ENCODE measurements around the gene ACVR1C. TPM values are rescaled to one million over a fixed set of nuclear protein-coding genes. Genes with fewer than 3 reads are reported as not detected.

Gene ACVR1C
- total RNA-seq, 1 donor from 2014 or later: 0.10 TPM

DNA sequence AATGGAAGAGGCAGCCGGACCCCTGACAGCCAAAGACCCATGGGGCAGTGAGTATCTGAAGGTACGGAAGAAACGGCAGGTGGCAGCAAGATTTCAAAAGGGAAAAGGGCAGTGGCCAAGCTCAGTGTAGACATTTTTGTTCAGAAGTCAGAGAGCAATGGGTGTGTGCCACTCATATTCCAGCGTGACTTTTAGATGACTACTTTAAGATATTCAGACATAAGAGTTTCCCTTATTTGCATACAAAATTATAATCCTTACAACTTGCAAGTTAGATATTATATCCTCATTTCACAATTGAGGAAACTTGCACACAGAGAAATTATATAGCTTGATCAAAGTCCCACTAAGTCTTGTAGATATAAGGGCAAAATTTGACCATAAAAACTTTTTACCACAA, 124.0 kb downstream of the ACVR1C start:
- no peak for DNase-seq (ENCODE audit: low spot score)
- TF ChIP-seq, protein P1, sequence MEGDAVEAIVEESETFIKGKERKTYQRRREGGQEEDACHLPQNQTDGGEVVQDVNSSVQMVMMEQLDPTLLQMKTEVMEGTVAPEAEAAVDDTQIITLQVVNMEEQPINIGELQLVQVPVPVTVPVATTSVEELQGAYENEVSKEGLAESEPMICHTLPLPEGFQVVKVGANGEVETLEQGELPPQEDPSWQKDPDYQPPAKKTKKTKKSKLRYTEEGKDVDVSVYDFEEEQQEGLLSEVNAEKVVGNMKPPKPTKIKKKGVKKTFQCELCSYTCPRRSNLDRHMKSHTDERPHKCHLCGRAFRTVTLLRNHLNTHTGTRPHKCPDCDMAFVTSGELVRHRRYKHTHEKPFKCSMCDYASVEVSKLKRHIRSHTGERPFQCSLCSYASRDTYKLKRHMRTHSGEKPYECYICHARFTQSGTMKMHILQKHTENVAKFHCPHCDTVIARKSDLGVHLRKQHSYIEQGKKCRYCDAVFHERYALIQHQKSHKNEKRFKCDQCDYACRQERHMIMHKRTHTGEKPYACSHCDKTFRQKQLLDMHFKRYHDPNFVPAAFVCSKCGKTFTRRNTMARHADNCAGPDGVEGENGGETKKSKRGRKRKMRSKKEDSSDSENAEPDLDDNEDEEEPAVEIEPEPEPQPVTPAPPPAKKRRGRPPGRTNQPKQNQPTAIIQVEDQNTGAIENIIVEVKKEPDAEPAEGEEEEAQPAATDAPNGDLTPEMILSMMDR (IDR thresholded peaks at IDR 0.05; ENCODE audit: unreplicated experiment): no peak
- Mint-ChIP-seq H3K4me3 (ENCODE audit: unreplicated experiment) (no peak overlapping the region), H3K27me3 (ENCODE audit: unreplicated experiment) (no peaks in the 10 kb centered on the region), H3K27ac (ENCODE audit: unreplicated experiment) (no peak overlapping the region), H3K4me1 (ENCODE audit: unreplicated experiment) (peaks cover 5% of the 10 kb centered on the region), H3K36me3 (ENCODE audit: low read depth, unreplicated experiment) (no peaks in the 10 kb centered on the region), H3K9me3 (ENCODE audit: unreplicated experiment) (no peaks in the 10 kb centered on the region)

DNA sequence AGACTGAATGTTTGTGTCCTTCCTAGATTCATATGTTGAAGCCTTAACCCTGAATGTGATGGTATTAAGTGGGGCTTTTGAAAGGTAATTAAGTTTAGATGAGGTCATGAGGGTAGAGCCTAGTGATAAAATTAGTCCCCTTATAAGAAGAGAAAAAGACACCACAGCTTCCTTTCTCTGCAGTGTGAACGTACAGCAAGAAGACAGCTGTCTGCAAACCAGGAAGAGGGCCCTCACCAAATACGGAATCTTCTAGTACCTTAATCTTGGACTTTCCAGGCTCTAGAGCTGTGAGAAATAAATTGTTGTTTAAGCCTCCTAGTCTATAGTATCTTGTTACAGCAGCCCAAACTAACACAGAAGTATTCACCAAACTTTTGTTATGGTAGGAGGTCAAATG, 127.6 kb downstream of the ACVR1C start:
- Mint-ChIP-seq H3K27me3 (ENCODE audit: unreplicated experiment) (peaks cover 1% of the 10 kb centered on the region), H3K4me3 (ENCODE audit: unreplicated experiment) (no peak overlapping the region), H3K27ac (ENCODE audit: unreplicated experiment) (no peak overlapping the region), H3K4me1 (ENCODE audit: unreplicated experiment) (no peaks in the 10 kb centered on the region), H3K36me3 (ENCODE audit: low read depth, unreplicated experiment) (no peaks in the 10 kb centered on the region), H3K9me3 (ENCODE audit: unreplicated experiment) (no peaks in the 10 kb centered on the region)
- no peak for DNase-seq (ENCODE audit: low spot score)
- TF ChIP-seq, protein P1 (IDR thresholded peaks at IDR 0.05; ENCODE audit: unreplicated experiment): no peak

DNA sequence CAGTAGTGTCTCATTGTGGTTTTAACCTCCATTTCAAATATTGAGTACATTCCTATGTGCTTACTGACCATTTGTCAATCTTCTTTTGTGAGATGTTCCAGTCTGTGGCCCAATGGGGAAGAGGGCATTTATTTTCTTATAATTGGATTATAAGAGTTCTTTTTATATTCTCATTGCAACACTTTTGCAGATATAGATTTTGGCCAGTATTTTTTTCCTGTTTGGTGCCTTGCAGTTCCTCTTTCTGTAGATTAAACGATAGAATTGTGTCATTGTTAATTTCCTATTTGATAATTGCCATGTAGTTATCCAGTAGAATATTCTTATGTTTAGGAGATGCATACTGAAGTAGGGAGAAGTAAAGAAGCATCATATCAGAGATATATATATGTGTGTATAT, 128.3 kb downstream of the ACVR1C start:
- Mint-ChIP-seq H3K36me3 (ENCODE audit: low read depth, unreplicated experiment) (no peaks in the 10 kb centered on the region), H3K9me3 (ENCODE audit: unreplicated experiment) (no peaks in the 10 kb centered on the region), H3K27ac (ENCODE audit: unreplicated experiment) (no peak overlapping the region), H3K4me3 (ENCODE audit: unreplicated experiment) (no peak overlapping the region), H3K4me1 (ENCODE audit: unreplicated experiment) (no peaks in the 10 kb centered on the region), H3K27me3 (ENCODE audit: unreplicated experiment) (peaks cover 1% of the 10 kb centered on the region)
- DNase-seq (ENCODE audit: low spot score): no peak
- TF ChIP-seq, protein P1 (IDR thresholded peaks at IDR 0.05; ENCODE audit: unreplicated experiment): no peak

DNA sequence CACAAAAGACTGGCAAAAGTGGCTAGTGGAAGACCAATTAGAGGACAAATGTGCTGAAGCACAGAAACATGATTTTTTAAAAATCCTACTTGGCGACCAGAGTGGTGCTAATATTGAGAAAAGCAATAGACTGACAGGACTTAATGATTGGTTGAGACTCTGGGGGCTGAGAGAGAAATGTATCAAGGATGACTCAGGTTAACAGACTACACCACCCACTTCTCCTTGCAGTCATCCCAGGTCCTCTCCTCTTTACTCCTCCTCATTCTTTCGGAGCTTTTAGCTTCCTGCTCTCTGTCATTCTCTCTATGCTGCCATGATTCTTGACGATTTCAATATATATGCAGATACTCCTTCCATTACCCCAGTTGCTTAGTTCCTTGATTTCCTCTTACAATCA, 130.2 kb downstream of the ACVR1C start:
- Mint-ChIP-seq H3K27me3 (ENCODE audit: unreplicated experiment) (peaks cover 1% of the 10 kb centered on the region), H3K4me3 (ENCODE audit: unreplicated experiment) (no peak overlapping the region), H3K9me3 (ENCODE audit: unreplicated experiment) (no peaks in the 10 kb centered on the region), H3K36me3 (ENCODE audit: low read depth, unreplicated experiment) (no peaks in the 10 kb centered on the region), H3K4me1 (ENCODE audit: unreplicated experiment) (no peaks in the 10 kb centered on the region), H3K27ac (ENCODE audit: unreplicated experiment) (no peak overlapping the region)
- DNase-seq (ENCODE audit: low spot score): no peak
- TF ChIP-seq, protein P1 (IDR thresholded peaks at IDR 0.05; ENCODE audit: unreplicated experiment): no peak

DNA sequence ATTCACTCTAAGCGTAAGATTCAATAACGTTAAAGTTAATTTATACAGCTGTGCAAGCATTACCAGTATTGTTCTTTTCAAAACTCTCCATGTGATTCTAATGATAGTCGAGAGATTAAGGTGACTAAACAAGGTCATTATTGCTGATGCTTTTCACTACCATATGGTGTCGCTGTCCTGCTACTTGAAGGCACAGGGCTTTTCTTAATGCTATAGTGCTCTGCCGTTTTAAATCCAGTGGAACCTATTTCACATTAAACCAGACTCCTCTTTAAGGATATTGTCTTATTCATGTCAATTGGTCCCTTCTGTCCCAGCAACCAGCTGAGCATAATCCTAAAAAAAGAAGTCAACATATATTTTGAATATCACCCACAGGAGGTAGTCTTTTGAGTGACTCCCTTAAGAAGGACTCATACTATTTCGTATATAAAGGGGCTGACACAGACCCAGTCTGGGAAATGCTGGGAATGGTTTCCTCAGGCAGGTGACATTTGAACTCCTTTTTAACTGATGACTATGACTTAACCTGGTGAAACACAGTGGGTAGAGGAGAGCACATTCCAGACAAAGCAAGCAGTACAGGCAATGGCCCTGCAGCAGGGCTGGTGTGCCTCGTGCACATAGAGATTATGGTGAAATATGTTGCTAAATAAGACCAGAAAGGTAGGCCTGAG, 130.9 kb downstream of the ACVR1C start:
- peaks cover 1% of the 10 kb centered on the region for H3K27me3 Mint-ChIP-seq (ENCODE audit: unreplicated experiment)
- no peaks in the 10 kb centered on the region for H3K9me3 Mint-ChIP-seq (ENCODE audit: unreplicated experiment)
- no peaks in the 10 kb centered on the region for H3K4me1 Mint-ChIP-seq (ENCODE audit: unreplicated experiment)
- H3K4me3 Mint-ChIP-seq (ENCODE audit: unreplicated experiment): no peak overlapping the region
- TF ChIP-seq, protein P1 (IDR thresholded peaks at IDR 0.05; ENCODE audit: unreplicated experiment): peak; percentile 71
- H3K36me3 Mint-ChIP-seq (ENCODE audit: low read depth, unreplicated experiment): no peaks in the 10 kb centered on the region
- H3K27ac Mint-ChIP-seq (ENCODE audit: unreplicated experiment): no peak overlapping the region
- DNase-seq (ENCODE audit: low spot score): no peak
